Lung (tissue), 12 donors: ENCODE data around the gene IGSF21. TPM values are rescaled to one million over a fixed set of nuclear protein-coding genes. Genes with fewer than 3 reads are reported as not detected.

Experiments
- ATAC-seq: fragments of 200-7000 bp; cut with Tn5 transposase; one replicate; pipeline ENCODE4 v1.9.1; 2020; ENCODE audit warnings: moderate number of reproducible peaks; ENCODE audit not compliant: insufficient read depth, low FRiP score
- DNase-seq, 3 donors: peaks; one replicate each; pipeline ENCODE4 v3.0.0-alpha.2; 2013 to 2017
- H3K27ac ChIP-seq, 2 donors: one replicate each; pipeline ENCODE4 v1.5.1; 2013; ENCODE audit warnings: mild to moderate bottlenecking in 2 of 2, moderate library complexity in 2 of 2, control low read depth in 1 of 2, inconsistent platforms in 1 of 2, low read depth in 1 of 2, low read length in 1 of 2
- H3K27me3 ChIP-seq, 3 donors: one replicate each; pipeline ENCODE4 v1.5.1; 2013; ENCODE audit warnings: low read length in 2 of 3; ENCODE audit not compliant: control insufficient read depth in 3 of 3, insufficient read depth in 3 of 3
- H3K36me3 ChIP-seq, 4 donors: one replicate each; pipeline ENCODE4 v1.5.1; 2013; ENCODE audit warnings: low read length in 4 of 4, mild to moderate bottlenecking in 1 of 4, moderate library complexity in 1 of 4; ENCODE audit not compliant: control insufficient read depth in 4 of 4, insufficient read depth in 4 of 4
- H3K4me1 ChIP-seq, 5 donors: one replicate each; pipeline ENCODE4 v1.5.1; 2013; ENCODE audit warnings: low read length in 5 of 5, mild to moderate bottlenecking in 2 of 5, moderate library complexity in 1 of 5; ENCODE audit not compliant: control insufficient read depth in 5 of 5, insufficient read depth in 5 of 5
- H3K4me3 ChIP-seq: one replicate; pipeline ENCODE4 v1.5.1; 2013; ENCODE audit warnings: mild to moderate bottlenecking, control low read depth, moderate library complexity
- H3K9ac ChIP-seq, 2 donors: one replicate each; pipeline ENCODE4 v1.5.1; 2013; ENCODE audit warnings: low read length in 2 of 2, control low read depth in 1 of 2; ENCODE audit not compliant: insufficient read depth in 1 of 2
- H3K9me3 ChIP-seq, 4 donors: one replicate each; pipeline ENCODE4 v1.5.1; 2013; ENCODE audit warnings: low read length in 3 of 4, mild to moderate bottlenecking in 1 of 4, moderate library complexity in 1 of 4; ENCODE audit not compliant: control insufficient read depth in 4 of 4, insufficient read depth in 3 of 4
- CTCF ChIP-seq: IDR thresholded peaks from 2 replicates; pipeline ENCODE4 v1.5.1; 2012; ENCODE audit warnings: mild to moderate bottlenecking; ENCODE audit errors: control extremely low read depth, extremely low read depth
- WGBS, 2 donors: extraction: QIAGEN DNeasy Blood & Tissue Kit; methylation state at CpG; one replicate each; pipeline ENCODE4 v1.1.7; 2013; 5-methylcytosine and 5-hydroxymethylcytosine counted together
- polyA plus RNA-seq, 2 donors: library from polyadenylated mRNA; stranded (reverse); fragments of 200-250 nt; gene quantifications; one replicate each; pipeline ENCODE4 v1.2.1, GENCODE V29; 2013
- total RNA-seq, 2 donors: library from RNA; depleted of rRNA in 1 of 2; stranded (reverse); fragments of >200 nt in 1 of 2; gene quantifications; one replicate each; pipeline ENCODE4 v1.2.1, GENCODE V29; 2014 to 2021
- donor health status: control.
- donor health status: control.
- donor health status: Bipolar disorder and iron deficiency.
- donor health status: healthy.
- donor health status: DM: yes; HTN: yes; CAD: no.

IGSF21 gene
- total and polyA plus RNA-seq, 4 donors = 0.18 to 2.6 (median 0.62) TPM

- DNase-seq (no peak), ATAC-seq (no peak)
- TF ChIP-seq CTCF = no peak
- Histone ChIP-seq H3K27me3 (peaks cover 0 to 4% (median 0%) of the 10 kb centered on the region in 3 donors), H3K9ac (no peak overlapping the region), H3K27ac (no peak overlapping the region), H3K4me3 (no peak overlapping the region), H3K4me1 (no peaks in the 10 kb centered on the region), H3K36me3 (no peaks in the 10 kb centered on the region), H3K9me3 (no peaks in the 10 kb centered on the region)
- WGBS, 2 donors = 67 to 71% methylated on average over 6 of the region's 6 CpGs
Observed at GRCh38 chr1:18419113-18419844, 311.7 kb downstream of the IGSF21 start.

GRCh38 chr1:18419845-18420184 is 312.2 kb downstream of the IGSF21 start:
- Histone ChIP-seq H3K4me3 (no peak overlapping the region), H3K27me3 (peaks cover 0 to 4% (median 0%) of the 10 kb centered on the region in 3 donors), H3K27ac (no peak overlapping the region), H3K4me1 (no peaks in the 10 kb centered on the region), H3K9ac (no peak overlapping the region), H3K36me3 (no peaks in the 10 kb centered on the region), H3K9me3 (no peaks in the 10 kb centered on the region)
- no peak for TF ChIP-seq CTCF
- 77 to 82% methylated on average over 5 of the region's 5 CpGs for WGBS, 2 donors
- ATAC-seq (no peak), DNase-seq (no peak)

GRCh38 chr1:18422076-18422777 is 314.6 kb downstream of the IGSF21 start:
- DNase-seq (no peak), ATAC-seq (no peak)
- H3K4me3 ChIP-seq = no peak overlapping the region
- no peak for TF ChIP-seq CTCF
- 65 to 83% methylated on average over 15 of the region's 15 CpGs for WGBS, 2 donors
- H3K27ac ChIP-seq = no peak overlapping the region
- no peaks in the 10 kb centered on the region for H3K4me1 ChIP-seq
- H3K27me3 ChIP-seq = peaks cover 0 to 6% (median 0%) of the 10 kb centered on the region in 3 donors
- no peaks in the 10 kb centered on the region for H3K36me3 ChIP-seq
- H3K9ac ChIP-seq = no peak overlapping the region
- H3K9me3 ChIP-seq = peaks cover 0 to 8% (median 0%) of the 10 kb centered on the region in 4 donors
